ENCODE results near the gene UBAC2. TPM values are rescaled to one million over a fixed set of nuclear protein-coding genes. Genes with fewer than 3 reads are reported as not detected.
A peak's percentile ranks its signal among the peaks of the same experiment; 100 is the strongest.

The UBAC2 gene
- total RNA-seq, 1 experiment from 2014 or later = 41.0 TPM

GRCh38 chr13:99425485-99426341, 225.1 kb downstream of the UBAC2 start:
- DNase-seq = no peak
- Mint-ChIP-seq H3K9me3 (ENCODE audit: low read depth, unreplicated experiment) (no peaks in the 10 kb centered on the region), H3K4me3 (ENCODE audit: low read depth, unreplicated experiment) (no peak overlapping the region), H3K27me3 (ENCODE audit: unreplicated experiment) (peaks cover 27% of the 10 kb centered on the region), H3K27ac (ENCODE audit: unreplicated experiment) (no peak overlapping the region), H3K36me3 (ENCODE audit: insufficient read depth, unreplicated experiment) (no peaks in the 10 kb centered on the region), H3K4me1 (ENCODE audit: low read depth, unreplicated experiment) (no peaks in the 10 kb centered on the region)
- TF ChIP-seq CTCF (IDR thresholded peaks at IDR 0.05; ENCODE audit: unreplicated experiment) = no peak
- BruUV-seq (replicated peaks) = no TSS peak
- intact Hi-C loops (cut with micrococcal nuclease; ENCODE audit: unreplicated experiment) = no loop called here
- CTCF ChIA-PET = no interaction called here

- Mint-ChIP-seq H3K4me3 (ENCODE audit: low read depth, unreplicated experiment) (no peak overlapping the region), H3K27ac (ENCODE audit: unreplicated experiment) (no peak overlapping the region), H3K36me3 (ENCODE audit: insufficient read depth, unreplicated experiment) (no peaks in the 10 kb centered on the region), H3K4me1 (ENCODE audit: low read depth, unreplicated experiment) (no peaks in the 10 kb centered on the region), H3K9me3 (ENCODE audit: low read depth, unreplicated experiment) (no peaks in the 10 kb centered on the region), H3K27me3 (ENCODE audit: unreplicated experiment) (peaks cover 23% of the 10 kb centered on the region)
- TF ChIP-seq CTCF (IDR thresholded peaks at IDR 0.05; ENCODE audit: unreplicated experiment) = no peak
- CTCF ChIA-PET = no interaction called here
- BruUV-seq (replicated peaks) = no TSS peak
- intact Hi-C loops (cut with micrococcal nuclease; ENCODE audit: unreplicated experiment) = no loop called here
- DNase-seq = no peak
These were observed 225.8 kb downstream of the UBAC2 start for GRCh38 chr13:99426426-99426825.

- Mint-ChIP-seq H3K27ac (ENCODE audit: unreplicated experiment) (no peak overlapping the region), H3K36me3 (ENCODE audit: insufficient read depth, unreplicated experiment) (no peaks in the 10 kb centered on the region)
These were observed 229.0 kb downstream of the UBAC2 start for GRCh38 chr13:99429670-99430069.

GRCh38 chr13:99431927-99432608, 231.4 kb downstream of the UBAC2 start:
- Mint-ChIP-seq H3K9me3 (ENCODE audit: low read depth, unreplicated experiment) (no peaks in the 10 kb centered on the region), H3K27ac (ENCODE audit: unreplicated experiment) (no peak overlapping the region), H3K4me1 (ENCODE audit: low read depth, unreplicated experiment) (peaks cover 9% of the 10 kb centered on the region), H3K27me3 (ENCODE audit: unreplicated experiment) (no peaks in the 10 kb centered on the region), H3K36me3 (ENCODE audit: insufficient read depth, unreplicated experiment) (no peaks in the 10 kb centered on the region), H3K4me3 (ENCODE audit: low read depth, unreplicated experiment) (peak overlapping the region; percentile 41)
- intact Hi-C loops (cut with micrococcal nuclease; ENCODE audit: unreplicated experiment) = no loop called here
- DNase-seq = no peak
- CTCF ChIA-PET = interaction anchor here (0.6 kb wide), 1 partner anchor 765 kb away, joined by 4 read pairs; no protein-coding TSS in a partner anchor
- BruUV-seq (replicated peaks) = no TSS peak
- TF ChIP-seq CTCF (IDR thresholded peaks at IDR 0.05; ENCODE audit: unreplicated experiment) = no peak

More at GRCh38 chr13:99429670-99430069, 229.0 kb downstream of the UBAC2 start:
- no peaks in the 10 kb centered on the region for H3K9me3 Mint-ChIP-seq (ENCODE audit: low read depth, unreplicated experiment)
- DNase-seq = no peak
- H3K4me1 Mint-ChIP-seq (ENCODE audit: low read depth, unreplicated experiment) = no peaks in the 10 kb centered on the region
- H3K27me3 Mint-ChIP-seq (ENCODE audit: unreplicated experiment) = no peaks in the 10 kb centered on the region
- no TSS peak for BruUV-seq (replicated peaks)
- TF ChIP-seq CTCF (IDR thresholded peaks at IDR 0.05; ENCODE audit: unreplicated experiment) = no peak
- no peak overlapping the region for H3K4me3 Mint-ChIP-seq (ENCODE audit: low read depth, unreplicated experiment)
- intact Hi-C loops (cut with micrococcal nuclease; ENCODE audit: unreplicated experiment) = no loop called here
- CTCF ChIA-PET = no interaction called here
